SK-N-SH (cell line): ENCODE data around the gene MACROD2.

Experiments used
- CTCF ChIP-seq: fragments of 200-600 bp; sonication (generic); IDR thresholded peaks from 2 replicates; pipeline ENCODE4 v1.6.1; 2017; ENCODE audit warnings: antibody characterized with exemption, mild to moderate bottlenecking, moderate library complexity
- GATA2 ChIP-seq: sonication (generic); formaldehyde crosslinking; IDR thresholded peaks from 2 replicates; pipeline ENCODE4 v1.5.0; 2020; ENCODE audit warnings: mild to moderate bottlenecking, missing genetic modification reagents
- POLR2AphosphoS5 ChIP-seq: IDR thresholded peaks from 2 replicates; pipeline ENCODE4 v1.6.1; 2012; ENCODE audit warnings: low read depth, low read length
- SIN3A ChIP-seq: IDR thresholded peaks from 2 replicates; pipeline ENCODE4 v1.6.1; 2012; ENCODE audit warnings: low read depth, mild to moderate bottlenecking, low read length, moderate library complexity, borderline replicate concordance
- SMC3 ChIP-seq: IDR thresholded peaks from 2 replicates; pipeline ENCODE4 v1.6.1; 2012; ENCODE audit warnings: low read depth, low read length, improper control_type of control experiment
- TAF1 ChIP-seq: IDR thresholded peaks from 2 replicates; pipeline ENCODE4 v1.6.1; 2012; ENCODE audit warnings: low read depth, mild to moderate bottlenecking, low read length, moderate library complexity, borderline replicate concordance
- USF2 ChIP-seq: fragments of 150-350 bp; IDR thresholded peaks from 2 replicates; pipeline ENCODE4 v1.6.1; 2017; ENCODE audit warnings: antibody characterized with exemption, low read length, low read depth, borderline replicate concordance

GRCh38 chr20:15575255-15575654 is 1579.9 kb downstream of the MACROD2 start:
- TF ChIP-seq POLR2AphosphoS5, result no peak
- no peak for TF ChIP-seq CTCF
- TF ChIP-seq SIN3A, result no peak
- TF ChIP-seq USF2, result no peak
- TF ChIP-seq SMC3, result no peak
- no peak for TF ChIP-seq GATA2 (CRISPR knock-in tag)
- no peak for TF ChIP-seq TAF1
